Psoas muscle (tissue), 8 donors: ENCODE data around the gene ESRRG. TPM values are rescaled to one million over a fixed set of nuclear protein-coding genes. Genes with fewer than 3 reads are reported as not detected.

Experiments
- ATAC-seq, 4 donors: fragments of 200-7000 bp; cut with Tn5 transposase; one replicate each; pipeline ENCODE4 v1.9.1; 2020; ENCODE audit warnings: moderate library complexity in 3 of 4, mild to moderate bottlenecking in 2 of 4
- DNase-seq, 2 donors: peaks; one replicate each; pipeline ENCODE4 v3.0.0-alpha.2; 2020
- H3K27ac ChIP-seq: fragments of 200-600 bp; one replicate; pipeline ENCODE4 v1.8.0; 2022
- H3K27me3 ChIP-seq, 3 donors: fragments of 200-600 bp in 1 of 3; one replicate each; pipeline versions ENCODE4 v1.6.1 to v1.8.0; 2013 to 2022; ENCODE audit warnings: low read length in 2 of 3, mild to moderate bottlenecking in 2 of 3, moderate library complexity in 1 of 3; ENCODE audit not compliant: insufficient read depth in 3 of 3
- H3K36me3 ChIP-seq, 2 donors: fragments of 200-600 bp in 1 of 2; one replicate each; pipeline versions ENCODE4 v1.6.1 to v1.8.0; 2013 to 2022; ENCODE audit warnings: low read depth in 1 of 2, mild to moderate bottlenecking in 1 of 2, moderate library complexity in 1 of 2; ENCODE audit not compliant: insufficient read depth in 1 of 2
- H3K4me1 ChIP-seq: fragments of 200-600 bp; one replicate; pipeline ENCODE4 v1.8.0; 2022
- H3K4me3 ChIP-seq: fragments of 200-600 bp; one replicate; pipeline ENCODE4 v1.8.0; 2022; ENCODE audit warnings: mild to moderate bottlenecking
- H3K9me3 ChIP-seq: fragments of 200-600 bp; one replicate; pipeline ENCODE4 v1.8.0; 2022
- CTCF ChIP-seq: fragments of 200-600 bp; IDR thresholded peaks from one replicate; pipeline ENCODE4 v1.8.0; 2022; ENCODE audit warnings: antibody characterized with exemption
- WGBS, 3 donors: extraction: QIAGEN DNeasy Blood & Tissue Kit; methylation state at CpG; one replicate each; pipeline versions ENCODE4 v1.1.6 to v1.1.7; 2013; 5-methylcytosine and 5-hydroxymethylcytosine counted together
- intact Hi-C, 2 donors: fragments of 100-400 bp; cut with DNase I; formaldehyde crosslinking; loops; one replicate each; pipeline versions ENCODE4 v1.11.0 to v1.14.2; 2022
- polyA plus RNA-seq, 3 donors: library from polyadenylated mRNA; stranded (reverse); fragments of 200-250 nt; gene quantifications; one replicate each; pipeline ENCODE4 v1.2.3, GENCODE V29; 2013
- total RNA-seq, 4 donors: library from RNA; stranded (reverse); fragmentation: NEBNext Ultra II Directional in 2 of 4; extraction: Animal tissue kit (Norgen Biotek cat#: 25700) in 2 of 4; gene quantifications; one replicate each; pipeline versions ENCODE4 v1.2.1 to v1.2.4, GENCODE V29; 2021 to 2023
- donor health status: healthy with polysubstance abuse.
- donor health status: DM: no; HTN: no; CAD: no; lungs with moderate emphysema.
- donor health status: Bipolar disorder and iron deficiency.
- donor health status: healthy.
- donor health status: DM: yes; HTN: yes; CAD: no.
- donor health status: DM: no; HTN: no; CAD: no.
- donor health status: DM: no; HTN: no; CAD: no.
- donor health status: DM: yes; HTN: yes; CAD: no.

The ESRRG gene
- total and polyA plus RNA-seq, 7 donors: 2.5 to 34.4 (median 5.3) TPM

- H3K27me3 ChIP-seq: peaks cover 0 to 1% (median 0%) of the 10 kb centered on the region in 3 donors
- no peak overlapping the region for H3K27ac ChIP-seq
- no peak for TF ChIP-seq CTCF
- H3K4me3 ChIP-seq: no peak overlapping the region
- intact Hi-C loops: no loop called here
- no peaks in the 10 kb centered on the region for H3K4me1 ChIP-seq
- ATAC-seq (no peak), DNase-seq (no peak)
- no peaks in the 10 kb centered on the region for H3K9me3 ChIP-seq
- no peaks in the 10 kb centered on the region for H3K36me3 ChIP-seq
These were observed 135.5 kb downstream of the ESRRG start for GRCh38 chr1:216587715-216588114.

- Histone ChIP-seq H3K4me3 (no peak overlapping the region), H3K27me3 (no peaks in the 10 kb centered on the region), H3K4me1 (no peaks in the 10 kb centered on the region), H3K9me3 (no peaks in the 10 kb centered on the region), H3K36me3 (no peaks in the 10 kb centered on the region), H3K27ac (no peak overlapping the region)
- intact Hi-C loops: no loop called here
- TF ChIP-seq CTCF: no peak
- DNase-seq (no peak), ATAC-seq (no peak)
- WGBS, 3 donors: 69 to 75% (median 75%) methylated on average over 2 of the region's 2 CpGs
These were observed 141.1 kb downstream of the ESRRG start for GRCh38 chr1:216582151-216582550.

GRCh38 chr1:216580538-216581057 lies 142.6 kb downstream of the ESRRG start:
- ATAC-seq (no peak), DNase-seq (no peak)
- H3K9me3 ChIP-seq: no peaks in the 10 kb centered on the region
- intact Hi-C loops: no loop called here
- H3K4me1 ChIP-seq: peaks cover 2% of the 10 kb centered on the region
- no peaks in the 10 kb centered on the region for H3K36me3 ChIP-seq
- no peak overlapping the region for H3K4me3 ChIP-seq
- no peak overlapping the region for H3K27ac ChIP-seq
- TF ChIP-seq CTCF: no peak
- 22 to 32% (median 28%) methylated on average over 2 of the region's 2 CpGs for WGBS, 3 donors
- H3K27me3 ChIP-seq: no peaks in the 10 kb centered on the region

- no peaks in the 10 kb centered on the region for H3K9me3 ChIP-seq
- no peaks in the 10 kb centered on the region for H3K36me3 ChIP-seq
- intact Hi-C loops: no loop called here
- no peak for DNase-seq
- WGBS, 3 donors: 45 to 57% (median 47%) methylated on average over 4 of the region's 4 CpGs
- H3K27ac ChIP-seq: no peak overlapping the region
- ATAC-seq: no peak
- H3K27me3 ChIP-seq: no peaks in the 10 kb centered on the region
- TF ChIP-seq CTCF: no peak
- peaks cover 2% of the 10 kb centered on the region for H3K4me1 ChIP-seq
- no peak overlapping the region for H3K4me3 ChIP-seq
These were observed 146.8 kb downstream of the ESRRG start for GRCh38 chr1:216576234-216576937.
